Activated CD8-positive, alpha-beta memory T cell treated with anti-CD3 and anti-CD28 coated beads for 1 hour (primary cell): ENCODE measurements around the gene MCCC1.

Experiments
- DNase-seq, 2 donors: peaks; one replicate each; pipeline ENCODE4 v3.0.0-alpha.2; 2020; ENCODE audit warnings: low read depth in 1 of 2; ENCODE audit errors: extremely low read depth in 1 of 2

The MCCC1 gene

GRCh38 chr3:182989566-182989965 lies 109.7 kb downstream of the MCCC1 start:
- no peak for DNase-seq

- no peak for DNase-seq
Measured at GRCh38 chr3:182986021-182986420, 113.3 kb downstream of the MCCC1 start.

GRCh38 chr3:182983876-182984275 lies 115.4 kb downstream of the MCCC1 start:
- DNase-seq, result no peak

- DNase-seq, result no peak
Measured at GRCh38 chr3:182981038-182981380, 118.3 kb downstream of the MCCC1 start.

DNA sequence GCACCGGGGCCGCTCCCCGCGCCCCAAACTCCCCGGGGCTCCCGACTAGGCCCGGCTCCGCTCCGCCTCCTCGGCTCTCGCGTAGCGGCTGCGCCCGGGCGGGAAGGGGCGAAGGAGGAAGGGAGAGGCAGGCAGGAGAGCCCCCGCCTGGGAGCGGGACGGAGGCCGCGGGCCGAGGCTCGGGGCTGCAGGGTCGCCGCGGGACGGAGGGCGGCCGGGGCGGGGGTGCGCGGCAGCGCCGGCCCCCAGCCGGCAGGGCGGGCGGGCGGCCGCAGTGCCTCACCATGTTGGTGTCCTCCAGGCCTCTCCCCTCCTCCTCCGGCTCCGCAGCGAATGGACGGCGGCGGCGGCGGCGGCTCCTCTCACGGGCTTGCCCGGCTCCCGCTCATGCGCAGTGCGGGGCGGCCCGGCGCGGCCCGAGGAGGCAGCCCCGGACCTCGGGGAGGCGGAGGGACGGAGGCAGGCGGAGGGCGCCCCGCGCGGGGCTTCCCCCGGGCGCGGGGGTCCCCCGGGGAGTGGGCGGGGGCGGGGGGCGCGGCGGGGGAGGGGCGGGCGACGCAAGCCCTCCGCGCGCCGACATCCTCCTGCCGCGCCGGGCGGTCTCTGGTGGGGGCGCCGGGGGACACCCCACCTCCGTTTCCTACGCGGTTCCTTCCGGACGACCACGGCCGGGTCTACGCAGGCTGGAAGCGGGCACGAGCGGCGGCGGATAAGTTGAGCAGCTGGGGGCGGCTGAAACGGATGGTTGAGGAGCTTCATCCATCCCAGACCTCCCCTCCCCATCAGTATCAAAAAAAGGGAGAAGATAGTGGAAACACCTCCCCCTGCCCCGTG lies 118.9 kb downstream of the MCCC1 start, which contains the start of gene DCUN1D1:
Gene DCUN1D1, minus strand, starts transcription at position 335 of the 834 bp plus-strand sequence. Its CDS starts 49 bp downstream, at position 286.
- peak; percentile 60 to 83 for DNase-seq

DNA sequence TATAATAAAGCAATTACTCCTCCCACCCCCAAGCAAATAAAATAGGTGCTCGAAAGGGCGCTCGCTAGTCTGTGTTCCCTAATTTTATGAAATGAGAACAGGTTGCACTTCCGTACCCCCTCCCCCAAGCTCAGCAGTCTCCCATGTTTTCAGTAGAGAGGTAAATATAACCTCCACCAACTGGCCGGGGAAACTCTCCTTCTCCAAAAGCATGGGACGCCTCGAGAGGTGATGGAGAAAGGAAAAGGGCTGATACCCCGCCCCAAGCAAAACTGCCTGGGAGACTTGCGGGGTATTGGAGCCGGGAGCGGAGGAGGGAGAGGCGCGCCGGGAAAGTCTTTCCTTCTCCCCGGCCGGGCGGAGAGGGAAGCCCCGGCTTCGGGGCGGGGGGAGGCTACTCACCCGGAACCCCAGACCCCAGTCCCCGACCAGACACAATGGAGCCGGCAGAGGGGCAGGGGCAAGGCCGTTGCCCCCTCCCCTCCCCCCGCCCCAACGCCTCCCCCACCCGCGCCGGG lies 119.6 kb downstream of the MCCC1 start:
- DNase-seq, result no peak

GRCh38 chr3:182979103-182979673 lies 120.1 kb downstream of the MCCC1 start:
- no peak for DNase-seq

GRCh38 chr3:182978387-182978786 lies 120.9 kb downstream of the MCCC1 start:
- DNase-seq, result no peak

- no peak for DNase-seq
Measured at GRCh38 chr3:182973047-182973446, 126.2 kb downstream of the MCCC1 start.

DNA sequence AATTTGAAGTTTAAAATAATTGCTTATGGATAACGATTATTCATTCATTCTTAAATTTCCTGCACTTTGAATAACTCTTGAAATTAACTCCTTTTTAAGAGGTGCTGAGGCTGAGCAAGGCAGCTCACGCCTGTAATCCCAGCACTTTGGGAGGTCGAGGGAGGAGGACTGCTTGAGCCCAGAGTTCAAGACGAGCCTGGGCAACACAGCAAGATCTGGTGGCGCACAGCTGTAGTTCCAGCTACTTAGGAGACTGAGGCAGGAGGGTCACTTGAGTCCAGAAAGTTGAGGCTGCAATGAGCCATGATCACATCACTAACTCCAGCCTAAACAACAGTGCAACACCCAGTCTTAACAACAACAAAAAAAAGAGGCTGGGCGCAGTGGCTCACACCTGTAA lies 126.9 kb downstream of the MCCC1 start:
- DNase-seq, result no peak

DNA sequence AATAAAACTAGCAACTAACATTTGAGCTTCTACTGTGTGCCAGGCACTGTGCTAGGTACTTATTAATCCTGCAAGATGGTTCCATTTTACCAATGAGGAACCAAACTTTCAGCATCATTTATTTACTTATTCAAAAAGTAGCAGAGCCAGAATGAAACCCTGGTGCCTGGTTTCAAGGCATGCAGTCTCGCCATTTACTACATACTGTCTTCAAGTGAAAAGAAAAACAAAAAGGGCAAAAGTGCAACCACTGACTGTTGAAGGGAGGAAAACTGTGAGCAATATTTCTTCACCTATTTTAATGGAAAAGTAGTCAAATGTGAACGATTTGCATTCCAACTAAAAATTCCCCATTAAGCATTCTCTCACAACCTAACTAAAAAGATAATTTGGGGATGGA lies 127.7 kb downstream of the MCCC1 start:
- no peak for DNase-seq

DNA sequence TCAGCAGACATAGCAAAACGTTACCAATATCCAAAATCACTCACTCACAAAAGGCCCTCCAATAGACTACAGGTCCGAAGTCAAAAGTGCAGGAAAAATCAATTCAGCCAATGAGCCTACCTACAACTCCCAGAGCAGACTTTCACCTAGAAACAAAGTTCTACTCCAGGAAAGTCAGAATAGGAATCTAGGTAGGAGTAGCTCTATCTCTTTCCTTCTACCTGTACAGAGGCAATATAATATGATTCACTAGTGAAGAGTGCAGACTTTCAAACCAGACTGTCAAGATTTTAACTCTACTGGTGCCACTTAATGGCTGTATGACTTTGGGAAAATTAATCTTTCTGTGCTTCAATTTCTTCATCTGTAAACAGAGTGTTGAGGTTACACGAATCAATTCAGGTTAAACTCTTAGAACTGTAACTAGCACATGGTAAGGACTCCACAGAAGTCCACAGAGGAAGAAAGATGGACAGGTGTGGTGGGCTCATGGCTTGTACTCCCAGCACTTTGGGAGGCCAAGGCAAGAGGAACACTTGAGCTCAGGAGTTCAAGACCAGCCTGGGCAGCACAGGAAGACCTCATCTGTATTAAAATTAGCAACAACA lies 128.4 kb downstream of the MCCC1 start:
- DNase-seq, result no peak

DNA sequence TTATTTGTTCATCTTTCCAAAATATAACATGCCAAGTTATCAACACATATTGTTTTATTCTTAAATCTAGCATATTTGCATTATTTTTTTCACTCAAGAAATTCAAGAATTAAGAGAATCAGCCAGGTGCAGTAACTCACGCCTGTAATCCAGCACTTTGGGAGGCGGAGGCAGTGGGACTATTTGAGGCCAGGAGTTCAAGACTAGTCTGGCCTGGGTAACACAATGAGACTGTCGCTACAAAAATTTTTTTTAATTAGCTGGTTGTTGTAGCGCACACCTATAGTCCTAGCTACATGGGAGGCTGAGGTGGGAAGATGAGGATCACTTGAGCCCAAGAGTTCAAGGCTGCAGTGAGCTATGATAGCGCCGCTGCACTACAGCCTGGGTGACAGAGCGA lies 129.4 kb downstream of the MCCC1 start:
- no peak for DNase-seq

GRCh38 chr3:182969277-182969676 lies 130.0 kb downstream of the MCCC1 start:
- no peak for DNase-seq

GRCh38 chr3:182967218-182968204 lies 131.8 kb downstream of the MCCC1 start:
- no peak for DNase-seq

GRCh38 chr3:182965861-182966366 lies 133.4 kb downstream of the MCCC1 start:
- no peak for DNase-seq
